ENCODE results near the gene ENAH.

The ENAH gene

GRCh38 chr1:225554216-225554812, 98.6 kb downstream of the ENAH start:
- no peak for DNase-seq

- no peak for DNase-seq
Observed at GRCh38 chr1:225549821-225550220, 103.1 kb downstream of the ENAH start.

- no peak for DNase-seq
Observed at GRCh38 chr1:225548140-225548857, 104.6 kb downstream of the ENAH start.

- no peak for DNase-seq
Observed at GRCh38 chr1:225545649-225546048, 107.3 kb downstream of the ENAH start.

GRCh38 chr1:225544924-225545323, 108.0 kb downstream of the ENAH start:
- DNase-seq: no peak

GRCh38 chr1:225544263-225544662, 108.7 kb downstream of the ENAH start:
- peak; percentile 86 for DNase-seq

- DNase-seq: no peak
Observed at GRCh38 chr1:225543350-225543749, 109.6 kb downstream of the ENAH start.

GRCh38 chr1:225541383-225541782, 111.5 kb downstream of the ENAH start:
- no peak for DNase-seq

GRCh38 chr1:225539575-225539974, 113.3 kb downstream of the ENAH start:
- DNase-seq: no peak

- DNase-seq: no peak
Observed at GRCh38 chr1:225539069-225539468, 113.9 kb downstream of the ENAH start.

GRCh38 chr1:225537554-225538251, 115.2 kb downstream of the ENAH start:
- DNase-seq: no peak

- DNase-seq: no peak
Observed at GRCh38 chr1:225535280-225535679, 117.6 kb downstream of the ENAH start.

- DNase-seq: no peak
Observed at GRCh38 chr1:225534772-225535171, 118.2 kb downstream of the ENAH start.

- no peak for DNase-seq
Observed at GRCh38 chr1:225534135-225534534, 118.8 kb downstream of the ENAH start.

- no peak for DNase-seq
Observed at GRCh38 chr1:225533238-225533637, 119.7 kb downstream of the ENAH start.

- DNase-seq: no peak
Observed at GRCh38 chr1:225532240-225532944, 120.5 kb downstream of the ENAH start.

GRCh38 chr1:225529726-225530125, 123.2 kb downstream of the ENAH start:
- no peak for DNase-seq

- DNase-seq: no peak
Observed at GRCh38 chr1:225527575-225527974, 125.3 kb downstream of the ENAH start.

GRCh38 chr1:225526878-225527277, 126.0 kb downstream of the ENAH start:
- DNase-seq: no peak

GRCh38 chr1:225525377-225525776, 127.5 kb downstream of the ENAH start:
- no peak for DNase-seq

GRCh38 chr1:225524570-225524969, 128.4 kb downstream of the ENAH start:
- no peak for DNase-seq

- no peak for DNase-seq
Observed at GRCh38 chr1:225523263-225523950, 129.5 kb downstream of the ENAH start.

Data from NCI-H526 treated with DMSO at 0.1 percent for 48 hours (cell line).